Measurements from ENCODE around the gene HIGD1A. TPM values are rescaled to one million over a fixed set of nuclear protein-coding genes. Genes with fewer than 3 reads are reported as not detected.
A peak's percentile ranks its signal among the peaks of the same experiment; 100 is the strongest.

Gene HIGD1A
- total and polyA plus RNA-seq, 8 donors: 14.6 to 56.6 (median 29.0) TPM

- no peaks in the 10 kb centered on the region for H3K27me3 ChIP-seq
- no peak for TF ChIP-seq CTCF (IDR thresholded peaks at IDR 0.05)
- FAIRE-seq (no peak), ATAC-seq (no peak), DNase-seq (no peak)
- no peaks in the 10 kb centered on the region for H3K36me3 ChIP-seq
- intact Hi-C loops (cut with DNase I): loop anchor here in 1 of 3 donors (5.0 kb wide), 1 partner anchor 63 kb away; no protein-coding TSS in a partner anchor
- no peaks in the 10 kb centered on the region for H3K9me3 ChIP-seq
- H3K4me3 ChIP-seq: no peak overlapping the region
- 86 to 91% methylated on average over 4 of the region's 4 CpGs for WGBS, 2 donors
- no peaks in the 10 kb centered on the region for H3K4me1 ChIP-seq
- no peak overlapping the region for H3K27ac ChIP-seq
Observed at GRCh38 chr3:42844815-42845214, 40.5 kb upstream of the HIGD1A start.

DNA sequence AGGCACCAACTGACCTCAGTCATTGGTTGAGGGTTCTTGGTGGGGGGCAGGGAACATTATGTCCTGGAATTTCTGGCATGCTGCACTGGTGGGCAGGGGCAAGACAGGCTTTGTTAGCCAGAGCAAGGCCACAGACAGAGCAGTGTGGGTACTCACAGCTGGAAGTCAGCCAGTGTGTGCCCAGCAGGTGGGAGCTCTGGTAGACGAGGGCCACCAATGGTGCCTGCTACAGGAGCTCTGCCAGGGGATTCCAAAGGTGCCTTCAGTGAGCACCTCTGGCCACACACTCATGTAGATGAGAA, 40.1 kb upstream of the HIGD1A start:
- no peaks in the 10 kb centered on the region for H3K36me3 ChIP-seq
- DNase-seq (peak in 1 of 6 donors; percentile 28), ATAC-seq (no peak), FAIRE-seq (no peak)
- H3K27ac ChIP-seq: no peak overlapping the region
- TF ChIP-seq CTCF (IDR thresholded peaks at IDR 0.05): no peak
- no peaks in the 10 kb centered on the region for H3K4me1 ChIP-seq
- H3K4me3 ChIP-seq: no peak overlapping the region
- WGBS, 2 donors: 58 to 61% methylated on average over 1 of the region's 1 CpG
- H3K27me3 ChIP-seq: no peaks in the 10 kb centered on the region
- intact Hi-C loops (cut with DNase I): loop anchor here in 1 of 3 donors (5.0 kb wide), 1 partner anchor 62 kb away; no protein-coding TSS in a partner anchor
- H3K9me3 ChIP-seq: no peaks in the 10 kb centered on the region

GRCh38 chr3:42843713-42844411, 39.6 kb upstream of the HIGD1A start:
- FAIRE-seq (no peak), DNase-seq (no peak), ATAC-seq (peak in 1 of 4 donors; percentile 31)
- Histone ChIP-seq H3K27ac (no peak overlapping the region), H3K27me3 (no peaks in the 10 kb centered on the region), H3K4me1 (no peaks in the 10 kb centered on the region), H3K4me3 (no peak overlapping the region), H3K36me3 (no peaks in the 10 kb centered on the region), H3K9me3 (no peaks in the 10 kb centered on the region)
- TF ChIP-seq CTCF (IDR thresholded peaks at IDR 0.05): no peak
- 77% methylated on average over 6 of the region's 6 CpGs for WGBS, 2 donors
- intact Hi-C loops (cut with DNase I): loop anchor here in 1 of 3 donors (5.0 kb wide), 1 partner anchor 62 kb away; no protein-coding TSS in a partner anchor

DNA sequence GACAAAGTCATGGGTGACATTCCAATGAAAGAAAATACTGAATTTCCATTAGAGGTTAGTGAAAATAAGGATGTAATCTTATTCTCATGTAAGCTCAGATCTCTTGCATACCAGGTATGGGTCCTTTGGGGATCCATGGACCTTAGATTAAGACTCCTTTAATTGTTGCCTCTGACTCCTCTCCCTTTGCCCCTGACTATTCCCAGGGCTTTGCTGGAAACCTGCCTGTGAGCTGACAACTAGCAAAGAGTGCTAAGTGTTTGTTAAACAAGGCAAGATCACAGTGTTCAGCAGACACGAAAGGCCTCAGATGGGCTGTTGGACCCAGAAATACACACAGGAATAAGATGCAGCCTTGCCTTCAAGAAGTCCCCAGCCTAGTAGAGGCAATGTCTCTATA, 37.0 kb upstream of the HIGD1A start:
- intact Hi-C loops (cut with DNase I): loop anchor here in 1 of 3 donors (5.0 kb wide), 1 partner anchor 59 kb away; no protein-coding TSS in a partner anchor
- H3K27ac ChIP-seq: no peak overlapping the region
- FAIRE-seq: no peak

More for the DNA sequence above, 37.0 kb upstream of the HIGD1A start:
- no peaks in the 10 kb centered on the region for H3K27me3 ChIP-seq
- H3K9me3 ChIP-seq: no peaks in the 10 kb centered on the region
- WGBS, 2 donors: 79 to 82% methylated on average over 1 of the region's 1 CpG
- DNase-seq (no peak), ATAC-seq (no peak)
- no peaks in the 10 kb centered on the region for H3K4me1 ChIP-seq
- no peak for TF ChIP-seq CTCF (IDR thresholded peaks at IDR 0.05)
- no peaks in the 10 kb centered on the region for H3K36me3 ChIP-seq
- no peak overlapping the region for H3K4me3 ChIP-seq
